Suprapubic skin (tissue), 4 donors: ENCODE data around the gene ARHGAP32. TPM values are rescaled to one million over a fixed set of nuclear protein-coding genes. Genes with fewer than 3 reads are reported as not detected.

Experiments
- DNase-seq, 2 donors: peaks; one replicate each; pipeline ENCODE4 v3.0.0-alpha.2; 2019; ENCODE audit warnings: low spot score in 2 of 2
- H3K27ac ChIP-seq: fragments of 200-600 bp; sonication (generic); one replicate; pipeline ENCODE4 v1.5.1; 2019
- H3K27me3 ChIP-seq: fragments of 200-600 bp; sonication (generic); one replicate; pipeline ENCODE4 v1.5.1; 2019
- H3K36me3 ChIP-seq: fragments of 200-600 bp; sonication (generic); one replicate; pipeline ENCODE4 v1.5.1; 2019
- H3K4me1 ChIP-seq: fragments of 200-600 bp; sonication (generic); one replicate; pipeline ENCODE4 v1.5.1; 2019
- H3K4me3 ChIP-seq: fragments of 200-600 bp; sonication (generic); one replicate; pipeline ENCODE4 v1.5.1; 2019; ENCODE audit warnings: mild to moderate bottlenecking
- H3K9me3 ChIP-seq: fragments of 200-600 bp; sonication (generic); one replicate; pipeline ENCODE4 v1.5.1; 2019
- CTCF ChIP-seq, 2 donors: fragments of 200-600 bp in 1 of 2; fragments of 450-650 bp in 1 of 2; sonication (generic) in 1 of 2; IDR thresholded peaks; one replicate each; pipeline ENCODE4 v1.5.1; 2016 to 2019; ENCODE audit warnings: antibody characterized with exemption in 2 of 2, mild to moderate bottlenecking in 1 of 2, moderate library complexity in 1 of 2
- EP300 ChIP-seq: sonication (generic); formaldehyde crosslinking; IDR thresholded peaks from one replicate; pipeline ENCODE4 v1.6.1; 2017; ENCODE audit warnings: antibody characterized with exemption
- POLR2A ChIP-seq, 2 donors: fragments of 450-650 bp; IDR thresholded peaks; one replicate each; pipeline ENCODE4 v1.6.1; 2017; ENCODE audit warnings: antibody characterized with exemption in 2 of 2, mild to moderate bottlenecking in 2 of 2, moderate library complexity in 2 of 2
- POLR2AphosphoS5 ChIP-seq, 3 donors: sonication (generic); formaldehyde crosslinking; IDR thresholded peaks; one replicate each; pipeline ENCODE4 v1.6.1; 2017; ENCODE audit warnings: antibody characterized with exemption in 3 of 3
- WGBS: methylation state at CpG from one replicate; pipeline ENCODE4 v1.1.5; 2018; 5-methylcytosine and 5-hydroxymethylcytosine counted together
- total RNA-seq, 4 donors: library from RNA; depleted of rRNA; stranded (reverse); fragments of >200 nt; gene quantifications; one replicate each; pipeline ENCODE4 v1.1.0, GENCODE V29; 2016

ARHGAP32 gene
- total RNA-seq, 4 donors from 2014 or later, result 49.5 to 93.4 (median 62.1) TPM

GRCh38 chr11:129041611-129042018, 150.5 kb downstream of the ARHGAP32 start:
- Histone ChIP-seq H3K4me3 (no peak overlapping the region), H3K4me1 (peaks cover 13% of the 10 kb centered on the region), H3K27ac (peak overlapping the region; percentile 14), H3K36me3 (no peaks in the 10 kb centered on the region), H3K27me3 (no peaks in the 10 kb centered on the region), H3K9me3 (no peaks in the 10 kb centered on the region)
- no peak for TF ChIP-seq CTCF (IDR thresholded peaks at IDR 0.05)
- TF ChIP-seq EP300, result no peak
- TF ChIP-seq POLR2AphosphoS5 (IDR thresholded peaks at IDR 0.05), result no peak
- TF ChIP-seq POLR2A (IDR thresholded peaks at IDR 0.05), result no peak
- 55% methylated on average over 3 of the region's 3 CpGs for WGBS
- DNase-seq, result no peak

GRCh38 chr11:129040934-129041333, 151.2 kb downstream of the ARHGAP32 start:
- Histone ChIP-seq H3K27ac (peak overlapping the region; percentile 27), H3K4me3 (no peak overlapping the region), H3K36me3 (no peaks in the 10 kb centered on the region), H3K9me3 (no peaks in the 10 kb centered on the region), H3K4me1 (peaks cover 13% of the 10 kb centered on the region), H3K27me3 (no peaks in the 10 kb centered on the region)
- DNase-seq, result no peak
- TF ChIP-seq POLR2AphosphoS5 (IDR thresholded peaks at IDR 0.05) (no peak), POLR2A (IDR thresholded peaks at IDR 0.05) (no peak), EP300 (no peak), CTCF (IDR thresholded peaks at IDR 0.05) (no peak)

- Histone ChIP-seq H3K27me3 (no peaks in the 10 kb centered on the region), H3K9me3 (no peaks in the 10 kb centered on the region), H3K4me1 (no peaks in the 10 kb centered on the region), H3K36me3 (peaks cover 11% of the 10 kb centered on the region), H3K27ac (no peak overlapping the region), H3K4me3 (no peak overlapping the region)
- no peak for TF ChIP-seq EP300
- TF ChIP-seq POLR2A (IDR thresholded peaks at IDR 0.05), result no peak
- TF ChIP-seq POLR2AphosphoS5 (IDR thresholded peaks at IDR 0.05), result no peak
- TF ChIP-seq CTCF (IDR thresholded peaks at IDR 0.05), result no peak
- WGBS, result 85% methylated on average over 2 of the region's 2 CpGs
- no peak for DNase-seq
Measured at GRCh38 chr11:129035244-129035643, 156.9 kb downstream of the ARHGAP32 start.

- no peaks in the 10 kb centered on the region for H3K4me1 ChIP-seq
- DNase-seq, result no peak
- no peak overlapping the region for H3K27ac ChIP-seq
- H3K27me3 ChIP-seq, result no peaks in the 10 kb centered on the region
- 93% methylated on average over 1 of the region's 1 CpG for WGBS
- TF ChIP-seq CTCF (IDR thresholded peaks at IDR 0.05), result no peak
- TF ChIP-seq POLR2A (IDR thresholded peaks at IDR 0.05), result no peak
- TF ChIP-seq POLR2AphosphoS5 (IDR thresholded peaks at IDR 0.05), result no peak
- no peak for TF ChIP-seq EP300
- no peaks in the 10 kb centered on the region for H3K9me3 ChIP-seq
- H3K36me3 ChIP-seq, result peaks cover 11% of the 10 kb centered on the region
- no peak overlapping the region for H3K4me3 ChIP-seq
Measured at GRCh38 chr11:129034001-129034400, 158.1 kb downstream of the ARHGAP32 start.

- peak overlapping the region; percentile 68 for H3K27ac ChIP-seq
- DNase-seq, result no peak
Measured at GRCh38 chr11:129023968-129024676, 168.0 kb downstream of the ARHGAP32 start.

More at GRCh38 chr11:129023968-129024676, 168.0 kb downstream of the ARHGAP32 start:
- H3K9me3 ChIP-seq, result no peaks in the 10 kb centered on the region
- H3K36me3 ChIP-seq, result no peaks in the 10 kb centered on the region
- H3K4me3 ChIP-seq, result peak overlapping the region; percentile 36
- H3K27me3 ChIP-seq, result no peaks in the 10 kb centered on the region
- WGBS, result 20% methylated on average over 2 of the region's 2 CpGs
- peaks cover 35% of the 10 kb centered on the region for H3K4me1 ChIP-seq
- TF ChIP-seq POLR2A (IDR thresholded peaks at IDR 0.05), result no peak
- TF ChIP-seq POLR2AphosphoS5 (IDR thresholded peaks at IDR 0.05), result no peak
- TF ChIP-seq EP300, result no peak
- TF ChIP-seq CTCF (IDR thresholded peaks at IDR 0.05), result no peak
